NCI-H2227 treated with DMSO at 0.1 percent for 48 hours (cell line): ENCODE results near the gene OSBPL5.
"Not testable (repeated sequence)": the region's sequence is repeated elsewhere in the genome, so short reads cannot be mapped to it uniquely, and the experiment has no call there.

Experiments used
- DNase-seq: peaks from one replicate; lab custom pipeline; 2025; lab: John Stamatoyannopoulos, UW

OSBPL5 gene

GRCh38 chr11:3120071-3120792, 44.9 kb downstream of the OSBPL5 start:
- no peak for DNase-seq

- DNase-seq: no peak
Observed at GRCh38 chr11:3119141-3119821, 45.8 kb downstream of the OSBPL5 start.

DNA sequence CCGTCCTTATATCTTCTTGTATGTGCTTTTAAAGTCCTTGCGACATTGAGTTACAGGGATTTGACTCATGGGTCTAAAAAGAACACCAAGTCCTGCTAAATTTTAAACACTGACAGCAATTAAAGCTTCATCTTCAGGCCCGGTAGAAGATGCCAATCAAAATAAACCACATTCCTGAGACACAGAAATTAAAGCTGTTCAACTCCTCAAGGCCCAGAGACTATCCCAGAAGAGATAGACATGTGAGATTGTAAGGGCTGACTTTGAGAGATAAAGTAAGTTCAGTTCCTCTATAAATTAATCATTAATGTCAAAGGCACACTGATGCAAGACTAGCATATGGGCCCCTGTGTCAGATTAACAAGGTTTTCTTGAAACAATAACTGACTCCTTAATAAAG, 49.8 kb downstream of the OSBPL5 start:
- DNase-seq: no peak

GRCh38 chr11:3113661-3114060, 51.4 kb downstream of the OSBPL5 start:
- not testable (repeated sequence) for DNase-seq

- no peak for DNase-seq
Observed at GRCh38 chr11:3111919-3112690, 53.0 kb downstream of the OSBPL5 start.

GRCh38 chr11:3111466-3111865, 53.6 kb downstream of the OSBPL5 start:
- DNase-seq: no peak

DNA sequence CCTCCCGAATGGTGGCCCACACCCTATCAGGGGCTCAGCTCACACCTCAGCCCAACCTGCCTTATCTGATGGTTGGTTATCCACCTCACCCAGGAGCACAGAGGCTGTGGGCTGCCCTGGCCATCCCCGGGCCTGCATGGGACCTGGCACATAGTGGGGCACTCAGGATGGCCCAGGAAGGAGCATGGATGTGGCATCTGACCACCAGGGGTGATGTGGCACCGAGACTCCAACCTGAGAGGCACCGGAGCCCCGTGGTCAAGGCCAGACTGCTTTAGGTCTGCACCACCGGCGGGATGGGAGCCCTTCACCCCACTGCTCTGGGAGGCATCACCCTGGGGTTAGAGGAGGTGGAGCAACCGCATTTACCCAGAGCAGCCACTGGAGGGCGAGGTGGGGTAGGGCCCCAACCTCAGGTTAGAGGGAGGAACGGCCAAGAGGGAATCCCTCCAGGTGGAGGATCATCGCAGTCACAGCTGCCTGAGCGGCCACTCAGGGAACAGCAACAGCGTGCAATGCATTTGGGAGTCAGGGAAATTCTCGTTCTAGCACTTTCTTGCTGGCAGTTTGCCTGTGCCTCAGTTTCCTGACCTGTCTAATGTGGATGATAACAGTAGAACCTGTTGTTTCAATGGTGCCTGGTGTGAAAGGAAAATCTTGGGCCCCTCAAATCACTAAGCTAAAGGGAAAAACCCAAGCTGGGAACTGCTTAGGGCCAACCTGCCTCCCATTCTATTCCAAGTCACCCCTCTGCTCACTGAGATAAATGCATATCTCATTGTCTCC, 55.0 kb downstream of the OSBPL5 start:
- no peak for DNase-seq

- no peak for DNase-seq
Observed at GRCh38 chr11:3109434-3109833, 55.7 kb downstream of the OSBPL5 start.

- DNase-seq: no peak
Observed at GRCh38 chr11:3108183-3108721, 56.9 kb downstream of the OSBPL5 start.

DNA sequence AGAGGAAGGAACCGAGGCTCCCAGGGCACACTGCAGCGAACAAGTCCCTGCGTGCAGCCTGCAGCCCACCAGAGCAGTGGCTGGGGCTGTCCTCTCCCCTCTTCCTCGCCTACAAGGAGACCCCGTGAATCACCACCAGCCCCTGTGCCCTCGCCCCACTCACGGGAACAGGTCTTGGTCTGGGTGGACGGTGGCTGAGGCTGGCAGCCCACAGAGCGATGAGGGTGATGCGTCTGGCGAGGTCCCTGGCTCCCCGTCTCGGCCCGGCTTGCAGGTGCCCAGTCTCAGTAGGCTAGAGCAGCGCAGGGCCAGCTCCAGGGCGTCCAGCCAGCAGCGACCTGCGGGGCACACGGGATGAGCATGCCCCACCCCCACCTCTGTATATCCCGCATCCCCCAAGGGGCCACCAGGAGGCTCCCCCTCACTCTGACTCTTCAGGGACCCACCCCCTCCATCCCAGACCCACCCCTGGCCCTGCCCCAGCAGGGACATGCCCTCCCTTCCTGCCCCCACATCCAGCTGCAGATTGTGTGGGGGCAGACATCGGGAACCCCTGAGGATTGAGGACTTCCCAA, 57.4 kb downstream of the OSBPL5 start:
- DNase-seq: no peak

DNA sequence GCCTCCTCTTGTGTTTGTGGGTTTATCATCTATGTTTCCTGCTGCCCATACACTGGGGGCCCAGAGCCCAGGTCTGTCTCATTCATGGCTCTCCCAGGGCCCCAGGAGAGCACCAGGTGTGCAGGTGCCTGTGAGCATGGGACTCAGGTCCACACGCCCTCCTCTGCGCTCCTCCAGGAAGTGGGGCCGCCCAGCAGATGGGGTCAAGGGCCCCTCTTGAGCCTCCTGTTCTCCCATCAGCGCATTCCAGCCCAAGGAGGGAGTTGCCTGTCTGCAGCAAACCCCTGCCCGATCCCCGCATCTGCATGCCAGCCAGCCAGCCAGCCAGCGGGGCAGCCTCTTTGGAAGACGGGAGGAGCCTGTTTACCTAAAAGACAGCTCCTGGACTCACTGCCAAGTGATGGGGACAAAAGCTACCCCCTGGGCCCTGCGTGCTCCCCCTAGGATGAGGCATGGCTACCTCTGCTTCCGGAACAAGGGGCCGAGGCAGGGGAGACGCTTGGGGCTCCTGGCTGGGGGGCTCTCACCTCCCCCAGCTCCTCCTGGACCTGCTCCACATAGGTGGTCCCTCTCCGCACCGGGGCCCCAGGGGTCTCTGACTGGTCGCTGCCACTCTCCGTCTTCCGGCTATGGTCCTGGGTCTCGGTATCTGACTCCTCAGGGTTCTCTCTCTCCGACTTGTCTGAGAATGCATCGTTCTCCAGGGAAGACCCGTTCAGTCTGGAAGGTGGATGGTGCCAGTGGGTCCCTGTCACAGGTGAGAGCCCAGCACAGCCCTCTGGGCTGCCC, 58.2 kb downstream of the OSBPL5 start:
- no peak for DNase-seq

- no peak for DNase-seq
Observed at GRCh38 chr11:3105791-3106735, 59.0 kb downstream of the OSBPL5 start.

DNA sequence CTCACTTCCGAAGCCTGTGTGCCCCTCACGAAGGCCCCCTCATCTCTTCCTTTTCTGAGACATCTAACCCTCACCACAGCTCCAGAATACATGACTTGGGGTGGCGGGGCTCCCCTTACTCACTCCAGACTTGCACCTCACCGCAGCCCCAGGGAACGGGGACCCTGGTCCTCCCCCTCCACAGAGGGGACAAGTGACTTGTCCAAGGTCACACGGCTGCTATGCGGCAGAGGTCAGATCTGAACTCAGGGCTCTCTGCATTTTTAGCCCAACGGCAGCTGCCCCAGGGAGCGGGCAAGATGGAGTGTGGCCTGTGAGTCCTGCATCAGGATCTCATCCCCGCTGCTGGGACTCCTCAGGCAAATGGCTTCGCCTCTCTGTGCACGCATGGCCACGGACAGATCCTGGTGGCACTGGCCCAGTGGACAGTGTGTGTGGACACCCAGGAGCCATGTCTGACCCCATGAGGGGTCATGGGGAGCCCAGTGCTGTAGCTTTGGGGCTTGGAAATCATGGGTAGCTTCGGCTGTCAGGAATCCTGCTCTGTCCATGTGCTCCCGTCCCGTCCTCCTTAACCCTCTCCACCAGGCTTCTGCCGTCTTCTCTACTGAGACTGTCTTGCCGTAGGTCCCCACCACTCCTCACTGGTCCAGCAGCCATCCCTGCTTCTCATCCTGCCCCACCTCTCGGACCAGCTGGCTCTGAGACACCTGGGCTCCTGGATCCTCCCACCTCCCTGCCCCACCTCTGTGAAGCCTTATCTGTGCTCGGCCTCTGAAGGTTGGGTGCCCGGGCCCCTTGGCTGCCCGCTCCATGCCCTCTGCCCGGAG, 59.9 kb downstream of the OSBPL5 start:
- no peak for DNase-seq

GRCh38 chr11:3104051-3104714, 60.9 kb downstream of the OSBPL5 start:
- DNase-seq: no peak

- no peak for DNase-seq
Observed at GRCh38 chr11:3103076-3103475, 62.0 kb downstream of the OSBPL5 start.

DNA sequence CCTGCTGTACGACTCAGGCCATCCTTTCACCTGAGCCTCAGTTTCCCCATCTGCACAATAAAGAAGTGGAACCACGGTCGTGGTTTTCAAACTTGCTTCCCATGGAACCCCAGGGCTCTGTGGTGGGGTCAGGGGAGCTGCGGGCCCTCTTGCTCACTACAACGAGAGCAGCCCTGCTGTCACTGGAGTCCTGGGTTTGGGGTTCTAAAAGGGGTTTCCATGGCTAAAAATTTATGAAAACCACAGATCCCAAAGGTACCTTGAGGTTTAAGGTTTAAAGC, 62.5 kb downstream of the OSBPL5 start:
- no peak for DNase-seq

DNA sequence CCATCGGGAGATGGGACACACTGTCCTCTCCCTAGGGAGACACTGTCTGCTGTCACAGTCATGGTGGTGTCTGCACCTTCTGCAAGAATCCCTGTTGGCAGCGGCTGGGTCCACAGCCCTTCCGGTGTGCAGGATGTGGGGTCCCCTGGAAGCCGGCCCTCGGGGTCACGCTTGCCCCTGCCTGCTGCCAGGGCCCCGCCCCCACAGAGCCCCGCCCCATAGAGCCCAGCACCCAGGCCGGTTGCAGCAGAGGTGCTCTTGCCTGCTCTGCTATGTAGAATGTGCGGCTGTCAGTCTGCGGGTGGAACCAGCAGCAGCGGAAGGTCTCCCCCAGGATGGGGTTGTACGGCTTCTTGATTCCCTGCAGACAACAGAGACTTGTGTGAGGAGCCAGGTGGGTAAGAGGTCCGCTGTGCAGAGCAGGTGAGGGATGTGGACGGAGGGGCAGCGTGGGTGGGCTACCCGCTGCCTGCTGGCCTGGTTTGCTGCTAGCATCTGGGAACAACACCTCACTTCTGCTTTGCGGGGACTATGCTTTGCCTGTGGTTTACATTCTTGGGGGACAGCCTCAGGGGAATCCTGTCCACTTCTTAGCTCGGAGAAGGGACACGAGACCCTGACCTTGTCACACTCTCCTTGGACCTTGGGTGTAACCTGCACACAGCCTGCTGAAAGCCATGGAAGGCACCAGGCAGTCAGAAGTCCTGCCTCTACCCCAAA, 63.0 kb downstream of the OSBPL5 start:
- no peak for DNase-seq

GRCh38 chr11:3099178-3099577, 65.9 kb downstream of the OSBPL5 start:
- no peak for DNase-seq
